Thyroid gland (tissue), 4 donors: ENCODE measurements around the gene CGB2. TPM values are rescaled to one million over a fixed set of nuclear protein-coding genes. Genes with fewer than 3 reads are reported as not detected.

Source experiments
- DNase-seq, 2 donors: peaks; one replicate each; pipeline ENCODE4 v3.0.0-alpha.2; 2019
- H3K27ac ChIP-seq, 3 donors: fragments of 200-600 bp; sonication (generic); 1 replicate in 2 of 3; 2 replicates in 1 of 3; pipeline ENCODE4 v1.5.1; 2016 to 2019; ENCODE audit warnings: mild to moderate bottlenecking in 1 of 3, moderate library complexity in 1 of 3
- H3K27me3 ChIP-seq: fragments of 200-600 bp; sonication (generic); one replicate; pipeline ENCODE4 v1.5.1; 2019
- H3K36me3 ChIP-seq, 2 donors: fragments of 200-600 bp; sonication (generic); one replicate each; pipeline ENCODE4 v1.5.1; 2016 to 2019
- H3K4me1 ChIP-seq, 2 donors: fragments of 200-600 bp; sonication (generic); one replicate each; pipeline ENCODE4 v1.5.1; 2017 to 2019
- H3K4me3 ChIP-seq, 3 donors: fragments of 200-600 bp; sonication (generic); replicated peaks in 1 of 3; 1 replicate in 2 of 3; 2 replicates in 1 of 3; pipeline ENCODE4 v1.5.1; 2016; ENCODE audit warnings: mild to moderate bottlenecking in 1 of 3
- H3K9me3 ChIP-seq: fragments of 200-600 bp; sonication (generic); one replicate; pipeline ENCODE4 v1.5.1; 2017
- POLR2A ChIP-seq, 2 donors: fragments of 450-650 bp; IDR thresholded peaks; one replicate each; pipeline ENCODE4 v1.6.1; 2017; ENCODE audit warnings: antibody characterized with exemption in 2 of 2, mild to moderate bottlenecking in 2 of 2, moderate library complexity in 1 of 2
- WGBS, 2 donors: methylation state at CpG; one replicate each; pipeline ENCODE4 v1.1.5; 2017; 5-methylcytosine and 5-hydroxymethylcytosine counted together
- intact Hi-C: fragments of 100-400 bp; cut with DNase I; formaldehyde crosslinking; loops from one replicate; pipeline ENCODE4 v1.15.1; 2023
- total RNA-seq, 4 donors: library from RNA; depleted of rRNA; stranded (reverse); fragments of >200 nt; gene quantifications; one replicate each; pipeline ENCODE4 v1.2.3, GENCODE V29; 2016
- TF ChIP-seq, protein P1 (sequence below), 6 experiments: fragments of 200-600 bp in 3 of 6; fragments of 450-650 bp in 3 of 6; sonication (generic) in 3 of 6; IDR thresholded peaks; one replicate each; pipeline ENCODE4 v1.5.1; 2016 to 2019; ENCODE audit warnings: antibody characterized with exemption in 6 of 6, mild to moderate bottlenecking in 2 of 6, inconsistent platforms in 1 of 6, moderate library complexity in 1 of 6

CGB2 gene
- total RNA-seq, 4 donors from 2014 or later: not detected

DNA sequence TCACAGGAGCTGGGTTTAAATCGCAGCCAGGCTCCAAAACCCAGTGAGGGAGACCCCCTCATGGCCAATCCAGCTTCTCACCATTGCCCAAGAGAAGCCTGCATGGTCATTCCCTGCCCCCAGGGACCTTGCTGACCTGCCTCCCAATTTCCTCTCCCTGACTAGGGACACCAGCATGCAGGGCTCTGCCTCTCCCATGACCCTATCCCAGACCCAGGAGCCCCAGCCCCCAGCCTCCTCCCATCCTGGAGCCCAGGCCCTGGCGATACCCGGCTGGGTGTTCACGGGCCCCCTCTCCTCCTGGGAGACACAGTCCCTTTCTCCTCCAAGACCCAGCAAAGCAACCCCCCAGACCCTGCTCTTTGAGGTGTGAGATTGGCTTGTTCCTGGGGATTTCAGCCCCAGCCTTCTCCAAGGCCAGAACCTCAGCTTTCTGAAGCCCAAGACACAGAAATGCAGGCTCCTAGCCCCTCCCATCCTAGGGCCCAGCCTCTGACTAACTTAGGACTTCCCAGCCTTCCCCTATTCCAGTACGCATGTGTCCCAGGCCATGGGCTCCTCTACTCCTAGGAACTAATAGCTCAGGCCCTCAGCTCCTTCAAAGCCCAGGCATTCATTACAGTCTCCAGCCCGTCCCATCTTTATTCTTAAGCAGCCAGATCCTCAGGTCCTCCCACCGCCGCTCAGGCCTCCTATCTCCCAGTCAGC, 39.7 kb upstream of the CGB2 start:
- DNase-seq: peak; percentile 61 to 64
- peak overlapping the region; percentile 64 to 90 (median 87) for H3K27ac ChIP-seq
- intact Hi-C loops: no loop called here
- H3K4me3 ChIP-seq: peak overlapping the region; percentile 13 to 92 (median 50)
- TF ChIP-seq POLR2A (IDR thresholded peaks at IDR 0.05): peak in 1 of 2 donors; percentile 50
- TF ChIP-seq, protein P1, sequence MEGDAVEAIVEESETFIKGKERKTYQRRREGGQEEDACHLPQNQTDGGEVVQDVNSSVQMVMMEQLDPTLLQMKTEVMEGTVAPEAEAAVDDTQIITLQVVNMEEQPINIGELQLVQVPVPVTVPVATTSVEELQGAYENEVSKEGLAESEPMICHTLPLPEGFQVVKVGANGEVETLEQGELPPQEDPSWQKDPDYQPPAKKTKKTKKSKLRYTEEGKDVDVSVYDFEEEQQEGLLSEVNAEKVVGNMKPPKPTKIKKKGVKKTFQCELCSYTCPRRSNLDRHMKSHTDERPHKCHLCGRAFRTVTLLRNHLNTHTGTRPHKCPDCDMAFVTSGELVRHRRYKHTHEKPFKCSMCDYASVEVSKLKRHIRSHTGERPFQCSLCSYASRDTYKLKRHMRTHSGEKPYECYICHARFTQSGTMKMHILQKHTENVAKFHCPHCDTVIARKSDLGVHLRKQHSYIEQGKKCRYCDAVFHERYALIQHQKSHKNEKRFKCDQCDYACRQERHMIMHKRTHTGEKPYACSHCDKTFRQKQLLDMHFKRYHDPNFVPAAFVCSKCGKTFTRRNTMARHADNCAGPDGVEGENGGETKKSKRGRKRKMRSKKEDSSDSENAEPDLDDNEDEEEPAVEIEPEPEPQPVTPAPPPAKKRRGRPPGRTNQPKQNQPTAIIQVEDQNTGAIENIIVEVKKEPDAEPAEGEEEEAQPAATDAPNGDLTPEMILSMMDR (IDR thresholded peaks at IDR 0.05): no peak
- H3K4me1 ChIP-seq: peaks cover 20 to 23% of the 10 kb centered on the region in 2 donors
- 7 to 21% methylated on average over 6 to 8 of the region's 8 CpGs for WGBS, 2 donors
- peaks cover 0 to 8% of the 10 kb centered on the region in 2 donors for H3K36me3 ChIP-seq
- no peaks in the 10 kb centered on the region for H3K9me3 ChIP-seq
- no peaks in the 10 kb centered on the region for H3K27me3 ChIP-seq

DNA sequence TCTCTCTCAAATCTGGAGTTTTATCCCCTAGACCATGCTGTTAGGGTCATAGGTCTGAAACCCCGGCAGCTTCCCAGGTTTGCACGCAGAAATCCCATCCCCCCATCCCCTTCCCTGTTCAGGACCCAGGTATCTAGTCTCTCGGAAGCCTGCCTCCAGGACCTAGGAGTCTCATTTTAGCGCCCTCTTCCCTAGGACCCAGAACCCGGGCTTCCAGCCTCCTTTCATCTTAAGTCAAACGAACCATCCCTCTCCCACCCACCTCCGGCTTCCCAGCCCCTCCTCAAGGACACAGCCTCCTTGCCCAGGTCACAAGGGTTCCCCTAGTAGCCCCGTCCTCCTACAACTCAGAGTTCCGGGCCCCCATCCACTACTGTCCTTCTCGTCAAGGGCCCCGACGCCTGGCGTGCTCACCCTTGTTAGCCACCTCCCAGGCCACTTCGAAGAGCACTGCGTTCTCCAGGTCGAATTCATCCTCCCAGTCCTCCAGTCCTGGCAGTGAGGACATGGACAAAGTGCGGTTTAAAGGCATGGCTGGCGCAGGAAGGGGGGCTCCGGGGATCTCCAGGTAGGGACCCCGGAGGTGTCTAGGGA, 39.0 kb upstream of the CGB2 start:
- H3K4me3 ChIP-seq: peak overlapping the region; percentile 13 to 92 (median 50)
- TF ChIP-seq, protein P1 (IDR thresholded peaks at IDR 0.05): no peak
- TF ChIP-seq POLR2A (IDR thresholded peaks at IDR 0.05): no peak
- H3K27ac ChIP-seq: peak overlapping the region; percentile 64 to 90 (median 87)
- no peaks in the 10 kb centered on the region for H3K9me3 ChIP-seq
- peaks cover 20 to 23% of the 10 kb centered on the region in 2 donors for H3K4me1 ChIP-seq
- H3K27me3 ChIP-seq: no peaks in the 10 kb centered on the region
- peaks cover 0 to 8% of the 10 kb centered on the region in 2 donors for H3K36me3 ChIP-seq
- intact Hi-C loops: no loop called here
- 0 to 1% methylated on average over 18 to 20 of the region's 20 CpGs for WGBS, 2 donors
- DNase-seq: peak in 1 of 2 donors; percentile 48

DNA sequence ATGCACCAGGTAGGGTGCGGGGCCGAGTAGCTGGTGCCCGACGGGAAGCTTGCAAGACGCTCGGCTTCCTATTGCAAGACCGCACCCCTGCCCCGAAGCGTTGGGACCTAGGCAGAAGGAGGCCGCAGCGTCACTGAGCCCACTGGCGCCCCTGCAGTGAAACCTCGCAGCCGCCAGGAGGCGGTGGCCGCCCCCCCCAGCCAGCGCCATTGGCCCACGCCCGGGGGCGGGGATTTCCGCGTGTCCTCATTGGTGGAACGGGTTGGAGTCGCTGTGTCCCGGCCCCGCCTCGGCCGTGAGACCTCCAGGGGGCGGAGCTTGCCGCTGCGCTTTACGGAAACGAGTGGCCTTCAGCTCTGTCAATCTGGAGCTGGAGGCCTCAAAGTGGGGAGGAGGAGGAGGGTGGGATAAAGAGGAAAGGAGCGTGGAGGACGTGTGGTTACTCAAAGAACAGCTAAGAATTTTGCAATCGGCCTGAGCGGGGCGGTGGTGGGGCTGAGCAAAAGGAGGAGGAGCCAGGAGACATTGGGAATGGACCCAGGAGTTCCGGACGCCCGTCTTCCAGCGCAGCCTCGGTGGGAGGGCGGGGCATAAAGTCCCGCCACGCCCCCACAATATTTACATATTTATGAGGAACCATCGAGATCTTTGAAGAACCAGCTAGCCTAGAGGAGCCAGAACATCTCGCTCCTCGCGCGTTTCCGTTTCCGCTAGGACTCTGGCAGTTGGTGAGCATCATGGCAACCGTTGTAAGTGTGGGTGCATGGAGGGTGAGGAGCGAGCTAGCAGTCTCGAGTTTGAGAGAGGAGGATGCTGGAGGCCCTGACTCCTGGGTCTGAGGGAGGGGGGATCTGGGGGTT, 38.3 kb upstream of the CGB2 start, which contains the start of the genes GYS1 and RUVBL2:
Gene GYS1 (minus strand): TSS at position 135 of the 860 bp plus-strand sequence. CDS start 197 bp downstream, outside the sequence.
Gene RUVBL2 (plus strand): TSS at position 713 of the 860 bp plus-strand sequence. CDS start 25 bp downstream, at position 738.
- H3K36me3 ChIP-seq: peaks cover 0 to 4% of the 10 kb centered on the region in 2 donors
- peak within 1 kb of the TSS; percentile 87 to 90 (median 87) for H3K27ac ChIP-seq
- WGBS, 2 donors: 0 to 1% methylated on average over 31 to 39 of the region's 56 CpGs
- no peaks in the 10 kb centered on the region for H3K9me3 ChIP-seq
- DNase-seq: peak; percentile 100
- TF ChIP-seq, protein P1 (IDR thresholded peaks at IDR 0.05): peak; percentile 91 to 99 (median 98)
- peak; percentile 61 to 96 for TF ChIP-seq POLR2A (IDR thresholded peaks at IDR 0.05)
- H3K27me3 ChIP-seq: no peaks in the 10 kb centered on the region
- peak within 1 kb of the TSS; percentile 22 to 92 (median 50) for H3K4me3 ChIP-seq
- peaks cover 20 to 23% of the 10 kb centered on the region in 2 donors for H3K4me1 ChIP-seq
- intact Hi-C loops: no loop called here

DNA sequence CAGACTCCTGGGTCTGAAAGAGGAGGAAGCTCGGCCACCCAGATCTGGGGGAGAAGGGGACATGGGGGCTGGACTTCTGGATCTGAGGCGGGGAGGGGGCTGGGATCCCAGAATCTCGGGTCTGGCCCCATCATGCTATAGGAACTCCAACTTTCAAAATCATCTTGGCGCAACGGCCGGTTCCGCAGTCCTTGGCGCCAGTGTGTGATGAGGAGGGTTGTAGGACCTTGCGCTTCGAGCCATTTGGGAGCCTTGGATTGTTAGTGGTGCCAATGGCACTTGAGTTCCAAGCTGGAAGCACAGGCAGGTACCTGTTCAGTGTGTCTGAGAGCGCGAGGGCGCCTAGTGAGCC, 37.7 kb upstream of the CGB2 start:
- DNase-seq: no peak
- Histone ChIP-seq H3K36me3 (no peaks in the 10 kb centered on the region), H3K27ac (peak overlapping the region in 2 of 3 donors; percentile 87 to 90), H3K27me3 (no peaks in the 10 kb centered on the region), H3K9me3 (no peaks in the 10 kb centered on the region), H3K4me3 (peak overlapping the region; percentile 22 to 92 (median 40)), H3K4me1 (peaks cover 20 to 23% of the 10 kb centered on the region in 2 donors)
- WGBS, 2 donors: 1 to 3% methylated on average over 13 of the region's 13 CpGs
- TF ChIP-seq POLR2A (IDR thresholded peaks at IDR 0.05): no peak
- TF ChIP-seq, protein P1 (IDR thresholded peaks at IDR 0.05): no peak
- intact Hi-C loops: no loop called here
